GM23248 (cell line): ENCODE results near the gene TIGD6.

Source experiments
- EZH2 ChIP-seq: fragments of 200-600 bp; sonication (generic); IDR thresholded peaks from 2 replicates; pipeline ENCODE4 v1.6.1; 2018; ENCODE audit warnings: antibody characterized with exemption, mild to moderate bottlenecking; ENCODE audit not compliant: insufficient read depth, poor library complexity, severe bottlenecking
- EZH2phosphoT487 ChIP-seq: fragments of 200-600 bp; sonication (generic); IDR thresholded peaks from 2 replicates; pipeline ENCODE4 v1.6.1; 2018; ENCODE audit warnings: antibody characterized with exemption, moderate library complexity, mild to moderate bottlenecking, low read depth; ENCODE audit not compliant: insufficient read depth

- TF ChIP-seq EZH2 (no peak), EZH2phosphoT487 (no peak)
These were observed 17.9 kb downstream of the TIGD6 start for GRCh38 chr5:149982505-149982904.
